GM18519 (cell line): ENCODE results near the gene PRB2.
"Not testable (repeated sequence)": the region's sequence is repeated elsewhere in the genome, so short reads cannot be mapped to it uniquely, and the experiment has no call there.

Experiments
- ATAC-seq: cut with Tn5 transposase; IDR thresholded peaks from one replicate; pipeline ENCODE4 v1.9.1; 2021; ENCODE audit warnings: mild to moderate bottlenecking, moderate library complexity; ENCODE audit not compliant: unreplicated experiment, low FRiP score

The PRB2 gene

DNA sequence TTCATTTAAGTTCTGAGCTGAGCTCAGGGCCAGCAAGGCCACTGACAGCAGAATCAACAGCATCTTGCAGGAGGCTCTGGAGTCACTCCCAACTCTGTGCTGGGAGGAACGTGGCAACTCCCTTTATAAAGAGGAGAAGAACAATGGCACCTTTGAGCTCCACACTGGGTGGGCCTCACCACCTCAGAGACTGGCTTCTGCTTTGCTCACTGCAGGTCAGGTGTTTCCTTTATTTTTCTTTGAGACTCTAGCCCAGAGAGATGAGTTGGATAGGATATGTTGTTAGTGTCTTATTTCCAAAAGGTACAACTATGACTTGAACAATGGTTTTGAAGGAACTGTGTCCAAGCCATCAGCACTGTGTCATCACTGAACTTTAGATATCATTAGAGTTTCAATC is at the start of gene PRB2:
Gene PRB2, minus strand, starts transcription at position 101 of the 400 bp plus-strand sequence. Its CDS starts 38 bp downstream, at position 63.
- not testable (repeated sequence) for ATAC-seq

DNA sequence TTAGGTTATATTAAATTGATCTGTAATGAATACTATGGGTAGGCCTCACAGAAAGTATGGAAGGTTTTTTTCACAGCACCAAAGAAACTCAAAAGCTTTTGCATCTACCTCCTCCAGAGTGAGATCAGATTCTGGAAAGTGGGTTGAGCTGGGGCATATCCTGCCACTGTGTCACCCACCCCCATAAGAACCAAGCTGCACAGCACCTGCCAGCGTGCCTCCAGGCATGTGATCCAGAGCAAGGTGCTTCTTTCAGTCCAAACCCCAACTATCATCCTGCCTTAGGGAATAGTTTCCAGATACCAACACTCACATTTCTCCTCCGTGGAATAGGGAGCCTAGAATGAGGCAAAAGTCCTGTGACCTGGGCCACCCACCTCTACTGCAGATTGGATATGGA is 42.6 kb upstream of the PRB2 start:
- ATAC-seq, result no peak

- no peak for ATAC-seq
These were observed 38.3 kb upstream of the PRB2 start for GRCh38 chr12:11433664-11434063.

DNA sequence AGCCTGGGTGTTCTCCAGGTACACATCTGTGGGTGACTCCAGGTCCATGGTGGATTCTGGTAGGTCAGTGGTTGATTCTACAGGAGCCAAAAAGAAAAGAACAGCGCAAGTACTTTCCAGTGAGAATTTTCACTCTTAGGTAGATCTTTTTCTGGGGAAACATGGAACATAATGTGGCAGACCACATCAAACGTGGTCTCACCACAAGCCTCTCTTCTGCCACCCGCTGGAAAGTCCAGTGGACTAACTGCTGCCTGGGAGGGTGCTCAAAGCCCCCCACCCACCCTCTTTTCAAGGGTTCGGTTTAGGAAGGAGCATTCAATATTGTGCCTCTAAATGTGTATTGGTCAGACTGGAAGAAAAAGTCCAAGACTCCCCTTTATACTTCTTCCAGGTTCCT is 36.1 kb upstream of the PRB2 start:
- no peak for ATAC-seq

- ATAC-seq, result no peak
These were observed 32.0 kb upstream of the PRB2 start for GRCh38 chr12:11427341-11427740.

- no peak for ATAC-seq
These were observed 17.4 kb upstream of the PRB2 start for GRCh38 chr12:11412731-11413130.

DNA sequence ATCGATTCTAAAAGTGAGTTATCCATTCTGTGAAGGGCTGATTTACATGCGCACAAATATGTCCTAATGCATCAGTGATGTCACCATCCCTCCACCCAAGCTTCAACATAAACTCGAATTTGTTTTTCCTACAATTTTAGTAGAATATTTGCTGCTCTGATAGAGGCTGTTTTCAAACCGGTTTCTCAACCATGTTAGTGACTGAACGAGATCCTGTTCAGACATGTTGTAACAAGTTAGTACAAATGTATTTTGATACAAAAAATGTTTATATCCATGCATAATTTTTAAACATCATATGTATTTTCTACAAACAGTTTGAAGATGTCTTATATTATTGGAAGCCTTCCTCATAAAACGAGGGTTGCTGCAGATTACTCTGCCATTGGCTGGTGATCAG is 12.7 kb upstream of the PRB2 start:
- ATAC-seq, result no peak

- ATAC-seq, result no peak
These were observed 2.0 kb upstream of the PRB2 start for GRCh38 chr12:11397366-11397765.

DNA sequence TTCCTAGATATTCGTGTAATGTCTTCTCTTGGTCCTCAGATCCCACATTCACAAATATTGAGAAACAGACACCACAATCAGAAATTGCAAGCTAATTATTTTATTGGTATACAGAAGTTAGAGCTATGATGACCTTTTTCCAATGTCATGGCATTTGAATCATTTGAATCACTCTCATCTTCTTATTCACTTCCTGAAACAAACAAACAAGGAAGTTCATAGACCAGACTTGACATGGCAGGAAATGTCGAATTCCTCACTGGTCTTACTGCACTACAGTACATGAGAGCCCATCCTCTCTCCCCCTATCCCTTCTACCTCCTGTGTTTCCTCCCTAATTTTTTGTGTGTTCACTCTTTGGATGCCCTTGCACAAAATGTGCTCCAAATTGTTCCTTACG is 3.9 kb downstream of the PRB2 start:
- not testable (repeated sequence) for ATAC-seq

DNA sequence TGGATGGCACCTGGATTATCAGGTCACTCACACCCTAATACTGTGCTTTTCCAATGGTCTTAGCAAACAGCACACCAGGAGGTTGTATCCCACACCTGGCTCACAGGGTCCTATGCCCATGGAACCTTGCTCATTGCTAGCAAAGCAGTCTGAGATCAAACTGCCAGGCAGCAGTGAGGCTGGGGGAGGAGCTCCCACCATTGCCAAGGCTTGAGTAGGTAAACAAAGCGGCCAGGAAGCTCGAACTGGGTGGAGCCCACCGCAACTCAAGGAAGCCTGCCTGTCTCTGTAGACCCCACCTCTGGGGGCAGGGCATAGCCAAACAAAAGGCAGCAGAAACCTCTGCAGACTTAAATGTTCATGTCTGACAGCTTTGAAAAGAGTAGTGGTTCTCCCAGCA is 17.9 kb downstream of the PRB2 start:
- ATAC-seq, result not testable (repeated sequence)

DNA sequence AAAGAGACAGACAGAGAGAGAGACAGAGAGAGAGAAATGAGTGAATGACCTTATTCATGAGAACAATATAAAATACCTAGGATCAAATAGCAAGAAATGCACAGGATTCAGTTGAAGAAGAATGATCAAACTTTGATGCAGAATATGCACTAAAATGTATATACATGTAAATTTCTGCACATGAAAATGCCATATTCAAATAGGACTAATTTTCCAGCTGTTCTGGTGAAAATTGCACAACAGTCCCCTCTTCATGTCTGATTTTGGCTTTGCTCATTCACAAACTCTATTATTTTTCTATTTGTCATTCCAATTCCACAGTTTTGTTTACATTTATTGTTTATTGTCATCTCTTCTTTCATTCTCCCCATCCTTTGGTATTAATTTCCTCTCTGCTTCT is 34.2 kb downstream of the PRB2 start:
- no peak for ATAC-seq

- not testable (repeated sequence) for ATAC-seq
These were observed 35.0 kb downstream of the PRB2 start for GRCh38 chr12:11360205-11360883.

DNA sequence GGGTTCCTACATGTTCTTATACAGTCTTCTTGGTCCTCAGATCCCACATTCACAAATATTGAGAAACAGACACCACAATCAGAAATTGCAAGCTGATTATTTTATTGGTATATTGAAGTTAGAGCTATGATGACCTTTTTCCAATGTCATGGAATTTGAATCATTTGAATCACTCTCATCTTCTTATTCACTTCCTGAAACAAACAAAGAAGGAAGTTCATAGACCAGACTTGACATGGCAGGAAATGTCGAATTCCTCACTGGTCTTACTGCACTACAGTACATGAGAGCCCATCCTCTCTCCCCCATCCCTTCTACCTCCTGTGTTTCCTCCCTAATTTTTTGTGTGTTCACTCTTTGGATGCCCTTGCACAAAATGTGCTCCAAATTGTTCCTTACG is 43.6 kb downstream of the PRB2 start:
- ATAC-seq, result not testable (repeated sequence)

DNA sequence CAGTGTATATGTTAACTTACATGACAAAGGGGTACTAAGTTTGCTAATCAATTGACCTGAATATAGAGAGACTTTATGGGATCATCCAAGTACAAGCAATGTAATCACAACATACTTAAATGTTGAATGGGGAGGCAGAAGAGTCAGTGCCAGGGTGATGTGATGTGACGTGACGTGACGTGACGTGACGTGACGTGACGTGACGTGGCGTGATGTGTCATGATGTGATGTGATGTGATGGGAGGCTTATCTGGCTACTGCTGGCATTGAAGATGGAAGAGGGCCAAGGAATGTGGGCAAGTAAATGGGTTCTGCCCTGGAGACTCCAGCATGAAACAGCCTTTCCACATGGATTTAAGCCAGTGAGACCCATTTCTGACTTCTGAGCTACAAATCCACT is 46.9 kb downstream of the PRB2 start:
- ATAC-seq, result no peak

DNA sequence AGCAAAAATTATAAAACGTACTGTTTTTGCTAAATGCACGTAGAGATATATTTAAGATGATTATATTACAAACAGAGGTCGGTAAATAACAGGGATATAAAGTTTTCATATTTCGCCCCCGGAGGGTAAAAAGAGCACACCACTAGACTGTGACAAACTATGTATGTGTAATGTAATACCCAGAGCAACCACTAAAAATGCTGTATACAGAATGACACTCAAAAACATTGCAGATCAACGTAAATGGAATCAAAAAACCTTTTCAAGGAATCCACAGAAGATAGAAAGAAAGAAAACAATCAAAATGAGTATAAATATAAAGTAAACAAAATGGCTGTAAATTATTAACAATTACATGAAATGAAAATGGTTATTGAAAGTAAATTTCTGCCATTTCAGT is 47.6 kb downstream of the PRB2 start:
- ATAC-seq, result no peak

DNA sequence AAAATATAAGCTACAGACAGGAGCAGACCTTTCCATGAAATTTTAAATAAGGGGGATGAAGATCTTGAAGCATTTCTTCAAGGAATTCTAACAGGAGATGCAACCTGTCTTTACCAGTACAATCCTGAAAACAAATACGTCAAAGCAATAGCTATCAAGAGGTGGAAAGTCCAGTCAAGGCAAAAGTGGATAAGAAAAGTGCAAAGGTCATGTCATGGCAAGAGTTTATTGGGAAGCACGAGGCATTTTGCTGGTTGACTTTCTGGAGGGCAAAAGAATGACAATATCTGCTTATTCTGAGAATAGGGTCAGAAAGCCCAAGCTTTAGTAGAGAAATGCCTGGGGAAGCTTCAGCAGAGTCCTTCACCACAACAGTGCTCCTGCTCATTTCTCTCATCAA is 50.9 kb downstream of the PRB2 start:
- no peak for ATAC-seq
